Spleen (tissue), 11 donors: ENCODE results near the gene ADARB2. TPM values are rescaled to one million over a fixed set of nuclear protein-coding genes. Genes with fewer than 3 reads are reported as not detected.

Experiments
- DNase-seq: peaks from one replicate; pipeline ENCODE4 v3.0.0-alpha.2; 2020
- H3K27ac ChIP-seq, 8 donors: fragments of 200-600 bp; sonication (generic) in 7 of 8; 1 replicate in 4 of 8; 2 replicates in 4 of 8; pipeline versions ENCODE4 v1.5.0 to v1.8.0; 2016 to 2021; ENCODE audit warnings: inconsistent platforms in 4 of 8, mild to moderate bottlenecking in 4 of 8, moderate library complexity in 1 of 8
- H3K27me3 ChIP-seq, 7 donors: fragments of 200-600 bp; sonication (generic) in 6 of 7; replicated peaks in 1 of 7; 1 replicate in 4 of 7; 2 replicates in 3 of 7; pipeline versions ENCODE4 v1.5.0 to v1.8.0; 2016 to 2021; ENCODE audit warnings: inconsistent platforms in 3 of 7, mild to moderate bottlenecking in 1 of 7
- H3K36me3 ChIP-seq, 6 donors: fragments of 200-600 bp; sonication (generic) in 5 of 6; 1 replicate in 4 of 6; 2 replicates in 2 of 6; pipeline versions ENCODE4 v1.5.0 to v1.8.0; 2016 to 2021; ENCODE audit warnings: inconsistent platforms in 2 of 6
- H3K4me1 ChIP-seq, 6 donors: fragments of 200-600 bp; sonication (generic) in 5 of 6; 1 replicate in 3 of 6; 2 replicates in 3 of 6; pipeline versions ENCODE4 v1.5.0 to v1.8.0; 2016 to 2021; ENCODE audit warnings: inconsistent platforms in 3 of 6
- H3K4me3 ChIP-seq, 8 donors: fragments of 200-600 bp; sonication (generic) in 7 of 8; 1 replicate in 4 of 8; 2 replicates in 4 of 8; pipeline versions ENCODE4 v1.5.0 to v1.8.0; 2016 to 2021; ENCODE audit warnings: inconsistent platforms in 4 of 8, mild to moderate bottlenecking in 4 of 8, moderate library complexity in 2 of 8
- H3K9me3 ChIP-seq, 8 donors: fragments of 200-600 bp; sonication (generic) in 7 of 8; 1 replicate in 4 of 8; 2 replicates in 4 of 8; pipeline versions ENCODE4 v1.5.0 to v1.8.0; 2016 to 2021; ENCODE audit warnings: inconsistent platforms in 4 of 8
- CTCF ChIP-seq, 11 experiments: fragments of 200-600 bp in 7 of 11; fragments of 450-650 bp in 4 of 11; sonication (generic) in 4 of 11; IDR thresholded peaks in 8 of 11; conservative IDR thresholded peaks in 3 of 11; 1 replicate in 7 of 11; 2 replicates in 4 of 11; pipeline versions ENCODE4 v1.4.0 to v1.8.0; 2016 to 2021; ENCODE audit warnings: antibody characterized with exemption in 11 of 11, inconsistent platforms in 4 of 11, mild to moderate bottlenecking in 1 of 11
- POLR2A ChIP-seq, 3 donors: fragments of 450-650 bp; IDR thresholded peaks; one replicate each; pipeline ENCODE4 v1.5.1; 2017; ENCODE audit warnings: antibody characterized with exemption in 3 of 3, mild to moderate bottlenecking in 1 of 3
- POLR2AphosphoS5 ChIP-seq, 3 donors: sonication (generic); formaldehyde crosslinking; IDR thresholded peaks; one replicate each; pipeline ENCODE4 v1.5.1; 2017; ENCODE audit warnings: antibody characterized with exemption in 3 of 3
- WGBS, 5 donors: extraction: QIAGEN DNeasy Blood & Tissue Kit in 3 of 5; methylation state at CpG; one replicate each; pipeline versions ENCODE4 v1.1.5 to v1.1.7; 2013 to 2018; 5-methylcytosine and 5-hydroxymethylcytosine counted together
- intact Hi-C: fragments of 100-400 bp; cut with DNase I; formaldehyde crosslinking; loops from one replicate; pipeline ENCODE4 v1.15.0; 2023; ENCODE audit warnings: low total_unique reads
- polyA plus RNA-seq, 3 donors: library from polyadenylated mRNA; stranded (reverse); fragments of 200-250 nt; gene quantifications; one replicate each; pipeline ENCODE4 v1.2.1, GENCODE V29; 2013
- total RNA-seq, 7 donors: library from RNA; depleted of rRNA in 3 of 7; stranded (reverse); fragments of >200 nt in 3 of 7; fragmentation: NEBNext Ultra II Directional in 4 of 7; extraction: Animal tissue kit (Norgen Biotek cat#: 25700) in 4 of 7; gene quantifications; one replicate each; pipeline versions ENCODE4 v1.1.0 to v1.2.1, GENCODE V29; 2016 to 2021
- donor health status: healthy with polysubstance abuse.
- donor health status: DM: no; HTN: no; CAD: no; lungs with moderate emphysema.
- donor health status: DM: no; HTN: no; CAD: no.
- donor health status: Bipolar disorder and iron deficiency.
- donor health status: healthy.
- donor health status: DM: no; HTN: no; CAD: no.
- donor health status: DM: yes; HTN: yes; CAD: no.

ADARB2 gene
- total and polyA plus RNA-seq, 10 donors: 0.05 to 8.1 (median 0.96) TPM

GRCh38 chr10:1557081-1557480 is 180.2 kb downstream of the ADARB2 start:
- TF ChIP-seq POLR2AphosphoS5 (IDR thresholded peaks at IDR 0.05): no peak
- no peak for TF ChIP-seq CTCF (IDR thresholded peaks at IDR 0.05 in 8 of 11, conservative IDR thresholded peaks at IDR 0.05 in 3 of 11)
- no peak for TF ChIP-seq POLR2A (IDR thresholded peaks at IDR 0.05)
- H3K36me3 ChIP-seq: no peaks in the 10 kb centered on the region
- intact Hi-C loops: no loop called here
- no peak overlapping the region for H3K27ac ChIP-seq
- peak; percentile 62 for DNase-seq
- peaks cover 0 to 55% (median 0%) of the 10 kb centered on the region in 7 donors for H3K27me3 ChIP-seq
- 73 to 80% (median 76%) methylated on average over 13 of the region's 13 CpGs for WGBS, 5 donors
- no peak overlapping the region for H3K4me3 ChIP-seq
- no peaks in the 10 kb centered on the region for H3K4me1 ChIP-seq
- no peaks in the 10 kb centered on the region for H3K9me3 ChIP-seq

GRCh38 chr10:1556496-1556895 is 180.8 kb downstream of the ADARB2 start:
- no peaks in the 10 kb centered on the region for H3K4me1 ChIP-seq
- 71 to 81% (median 73%) methylated on average over 8 of the region's 8 CpGs for WGBS, 5 donors
- DNase-seq: peak; percentile 68
- H3K27me3 ChIP-seq: peaks cover 0 to 49% (median 0%) of the 10 kb centered on the region in 7 donors
- no peaks in the 10 kb centered on the region for H3K9me3 ChIP-seq
- H3K27ac ChIP-seq: no peak overlapping the region
- no peaks in the 10 kb centered on the region for H3K36me3 ChIP-seq
- no peak for TF ChIP-seq POLR2AphosphoS5 (IDR thresholded peaks at IDR 0.05)
- no peak for TF ChIP-seq POLR2A (IDR thresholded peaks at IDR 0.05)
- no peak for TF ChIP-seq CTCF (IDR thresholded peaks at IDR 0.05 in 8 of 11, conservative IDR thresholded peaks at IDR 0.05 in 3 of 11)
- H3K4me3 ChIP-seq: no peak overlapping the region
- intact Hi-C loops: no loop called here

GRCh38 chr10:1553951-1554350 is 183.4 kb downstream of the ADARB2 start:
- no peak for TF ChIP-seq CTCF (IDR thresholded peaks at IDR 0.05 in 8 of 11, conservative IDR thresholded peaks at IDR 0.05 in 3 of 11)
- TF ChIP-seq POLR2AphosphoS5 (IDR thresholded peaks at IDR 0.05): no peak
- no peak for TF ChIP-seq POLR2A (IDR thresholded peaks at IDR 0.05)
- DNase-seq: peak; percentile 54
- Histone ChIP-seq H3K4me1 (no peaks in the 10 kb centered on the region), H3K9me3 (peaks cover 0 to 2% (median 0%) of the 10 kb centered on the region in 8 donors), H3K4me3 (no peak overlapping the region), H3K27me3 (peaks cover 0 to 32% (median 0%) of the 10 kb centered on the region in 7 donors), H3K27ac (no peak overlapping the region), H3K36me3 (no peaks in the 10 kb centered on the region)
- WGBS, 5 donors: 69 to 89% (median 83%) methylated on average over 4 to 7 of the region's 7 CpGs
- intact Hi-C loops: no loop called here

GRCh38 chr10:1552881-1553670 is 184.2 kb downstream of the ADARB2 start:
- H3K27ac ChIP-seq: no peak overlapping the region
- peak; percentile 56 for DNase-seq
- no peak overlapping the region for H3K4me3 ChIP-seq
- H3K27me3 ChIP-seq: peaks cover 0 to 23% (median 0%) of the 10 kb centered on the region in 7 donors
- H3K9me3 ChIP-seq: peaks cover 0 to 10% (median 0%) of the 10 kb centered on the region in 8 donors
- 81 to 87% (median 82%) methylated on average over 30 of the region's 30 CpGs for WGBS, 5 donors
- TF ChIP-seq CTCF (IDR thresholded peaks at IDR 0.05 in 8 of 11, conservative IDR thresholded peaks at IDR 0.05 in 3 of 11): no peak
- no peak for TF ChIP-seq POLR2A (IDR thresholded peaks at IDR 0.05)
- H3K36me3 ChIP-seq: no peaks in the 10 kb centered on the region
- intact Hi-C loops: no loop called here
- no peaks in the 10 kb centered on the region for H3K4me1 ChIP-seq
